ENCODE measurements around the gene POLR2L.

Gene POLR2L

GRCh38 chr11:813456-814096 is 28.8 kb downstream of the POLR2L start:
- in situ Hi-C loops (cut with HindIII; ENCODE audit: low sequenced_read_pairs) = no loop called here

GRCh38 chr11:813072-813455 is 29.3 kb downstream of the POLR2L start:
- in situ Hi-C loops (cut with HindIII; ENCODE audit: low sequenced_read_pairs) = no loop called here

GRCh38 chr11:812390-812789 is 29.9 kb downstream of the POLR2L start:
- in situ Hi-C loops (cut with HindIII; ENCODE audit: low sequenced_read_pairs) = no loop called here

DNA sequence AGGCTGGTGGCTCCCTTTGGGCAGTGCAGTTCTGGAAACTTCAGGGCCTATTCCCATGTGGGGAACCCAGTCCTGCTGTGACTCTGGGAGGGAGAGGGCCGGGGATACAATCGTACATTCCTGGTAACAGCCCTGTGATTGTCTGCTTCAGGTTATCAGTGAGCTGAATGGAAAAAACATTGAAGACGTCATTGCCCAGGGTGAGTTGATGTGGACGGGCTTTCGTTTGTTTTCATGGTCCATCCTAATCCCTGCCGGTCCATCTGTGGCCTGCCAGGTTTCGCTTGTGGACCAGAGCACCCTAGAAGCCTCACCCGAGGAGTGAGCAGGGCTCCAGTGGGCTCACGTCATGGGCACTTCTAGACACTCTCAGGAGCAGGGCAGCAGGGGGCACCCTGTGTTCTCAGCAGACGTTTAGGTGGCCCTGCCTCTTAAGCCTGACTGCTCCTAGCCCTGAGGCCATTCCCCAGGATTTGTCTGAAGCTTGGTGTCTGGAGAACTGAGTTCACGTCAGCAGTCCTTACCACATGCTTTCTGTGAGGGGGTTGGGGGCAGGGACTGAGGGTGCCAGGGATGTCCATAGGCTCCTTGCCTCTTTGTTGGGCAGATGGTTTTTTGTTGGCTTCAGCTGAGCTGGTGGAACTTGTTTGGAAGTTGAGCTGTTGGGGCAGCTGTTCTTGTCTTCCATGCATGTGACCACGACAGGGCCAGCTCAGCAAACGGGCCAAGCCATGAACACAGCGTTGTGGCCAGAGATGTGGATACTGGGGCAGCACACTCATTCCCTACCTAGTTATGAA is 30.7 kb downstream of the POLR2L start:
- in situ Hi-C loops (cut with HindIII; ENCODE audit: low sequenced_read_pairs) = no loop called here

DNA sequence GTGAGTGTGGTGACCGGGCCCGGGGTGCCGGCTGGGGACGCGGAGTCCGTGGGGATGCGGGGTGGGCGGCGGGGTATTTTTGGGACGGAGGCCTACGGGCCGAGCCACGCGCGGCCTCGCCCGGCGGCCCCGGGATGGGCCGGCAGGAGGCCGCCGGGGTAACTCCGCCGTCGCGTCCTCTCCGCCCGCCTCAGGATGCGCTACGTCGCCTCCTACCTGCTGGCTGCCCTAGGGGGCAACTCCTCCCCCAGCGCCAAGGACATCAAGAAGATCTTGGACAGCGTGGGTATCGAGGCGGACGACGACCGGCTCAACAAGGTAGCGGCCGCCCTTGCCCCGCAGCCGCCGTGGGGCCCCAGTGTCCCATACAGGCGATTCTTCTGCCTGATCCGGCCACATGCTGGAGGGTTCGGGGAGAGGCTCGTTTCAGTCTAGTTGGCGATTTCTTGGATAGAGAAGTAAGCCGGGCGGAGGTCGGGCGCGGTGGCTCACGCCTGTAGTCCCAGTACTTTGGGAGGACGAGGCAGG is 32.2 kb downstream of the POLR2L start:
- in situ Hi-C loops (cut with HindIII; ENCODE audit: low sequenced_read_pairs) = no loop called here

DNA sequence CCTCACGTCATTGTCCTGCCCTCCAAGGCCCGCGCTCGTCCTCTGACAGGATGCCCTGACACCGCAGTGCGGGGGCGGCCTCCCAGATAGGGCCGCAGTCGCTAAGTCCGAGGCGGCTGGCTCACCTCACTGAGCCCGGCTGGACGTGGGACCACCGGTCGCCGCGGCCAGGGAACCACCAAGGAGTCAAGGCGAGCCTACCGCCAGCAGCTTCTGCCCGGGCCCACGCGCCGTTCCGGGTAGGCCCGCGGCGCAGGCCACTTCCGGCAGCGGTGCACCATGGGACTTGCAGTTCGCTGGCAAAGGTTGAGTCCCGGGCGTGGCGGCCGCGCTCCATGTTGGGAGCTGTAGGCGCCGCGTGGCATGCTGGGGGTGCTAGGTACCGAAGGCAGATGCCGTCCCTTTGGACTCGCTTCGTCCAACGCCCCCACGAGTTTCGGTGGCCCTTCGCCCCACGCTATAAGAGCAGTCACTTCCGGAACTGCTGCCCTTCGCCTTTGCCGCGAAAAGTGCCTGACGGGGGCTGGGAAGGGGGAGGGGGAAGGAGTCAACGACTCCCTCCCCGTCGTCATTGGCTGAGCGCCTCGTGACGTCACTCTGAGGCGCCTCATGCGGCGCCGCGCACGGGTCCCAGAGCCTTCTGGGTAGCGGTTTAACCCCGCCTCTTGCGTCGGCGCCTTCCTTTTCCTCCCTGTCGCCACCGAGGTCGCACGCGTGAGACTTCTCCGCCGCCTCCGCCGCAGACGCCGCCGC is 32.9 kb downstream of the POLR2L start, which contains the start of gene RPLP2:
Gene RPLP2, plus strand, starts transcription at position 681 of the 753 bp plus-strand sequence. CDS start 268 bp downstream, outside the sequence.
- in situ Hi-C loops (cut with HindIII; ENCODE audit: low sequenced_read_pairs) = no loop called here

DNA sequence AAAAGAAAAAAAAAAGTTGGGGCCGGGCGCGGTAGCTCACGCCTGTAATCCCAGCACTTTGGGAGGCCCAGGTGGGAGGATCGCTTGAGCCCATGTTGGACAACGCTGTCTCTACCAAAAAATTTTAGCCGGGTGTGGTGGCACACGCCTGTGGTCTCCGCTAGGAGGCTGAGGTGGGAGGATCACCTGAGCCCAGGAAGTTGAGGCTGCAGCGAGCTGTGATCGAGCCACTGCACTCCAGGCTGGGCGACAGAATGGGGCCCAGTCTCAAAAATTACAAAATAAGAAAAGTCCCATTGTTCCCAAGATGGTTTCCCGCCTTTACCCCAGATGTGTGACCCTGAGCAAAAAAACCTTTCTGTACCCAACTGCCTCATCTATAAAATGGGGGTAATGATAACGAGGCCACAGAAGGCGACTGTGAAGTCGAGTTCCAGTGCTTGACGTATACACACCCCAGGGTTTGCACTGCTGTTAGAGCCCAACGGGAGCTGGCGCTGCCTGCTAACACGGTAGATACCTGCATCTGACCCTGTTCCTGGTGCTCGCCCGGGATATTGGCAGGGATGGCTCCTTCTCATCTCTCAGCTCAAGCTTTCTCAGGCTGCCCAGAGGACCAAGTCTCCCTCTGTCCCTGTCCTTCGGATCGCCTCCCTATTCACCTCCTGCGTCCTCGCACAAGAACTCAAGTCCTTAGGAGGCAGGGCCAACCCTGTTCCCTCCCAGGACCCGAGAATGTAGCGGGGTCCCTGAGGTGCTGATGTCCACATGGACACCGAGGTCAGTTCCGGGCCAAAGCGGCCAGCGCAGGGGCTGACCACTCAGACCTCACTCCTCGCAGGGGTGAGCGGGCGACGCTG is 33.7 kb downstream of the POLR2L start:
- in situ Hi-C loops (cut with HindIII; ENCODE audit: low sequenced_read_pairs) = no loop called here

GRCh38 chr11:804599-804964 is 37.7 kb downstream of the POLR2L start:
- in situ Hi-C loops (cut with HindIII; ENCODE audit: low sequenced_read_pairs) = no loop called here

- in situ Hi-C loops (cut with HindIII; ENCODE audit: low sequenced_read_pairs) = no loop called here
These were observed 38.3 kb downstream of the POLR2L start for GRCh38 chr11:803770-804598.

DNA sequence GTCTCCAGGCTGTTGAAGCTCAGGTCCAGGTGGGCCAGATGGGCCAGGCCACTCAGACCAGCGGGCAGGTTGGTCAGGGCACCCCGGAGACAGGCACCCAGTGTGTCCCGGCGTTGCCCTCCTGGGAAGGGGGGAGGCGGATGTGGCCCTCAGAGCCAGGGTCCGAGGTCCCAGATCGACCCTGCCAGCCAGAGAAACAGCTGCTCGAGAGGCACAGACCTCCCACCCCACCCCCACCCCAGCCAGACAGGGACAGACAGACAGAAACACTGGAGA is 38.9 kb downstream of the POLR2L start:
- in situ Hi-C loops (cut with HindIII; ENCODE audit: low sequenced_read_pairs) = no loop called here

- in situ Hi-C loops (cut with HindIII; ENCODE audit: low sequenced_read_pairs) = no loop called here
These were observed 39.4 kb downstream of the POLR2L start for GRCh38 chr11:802693-803466.

- in situ Hi-C loops (cut with HindIII; ENCODE audit: low sequenced_read_pairs) = no loop called here
These were observed 40.2 kb downstream of the POLR2L start for GRCh38 chr11:802018-802617.

DNA sequence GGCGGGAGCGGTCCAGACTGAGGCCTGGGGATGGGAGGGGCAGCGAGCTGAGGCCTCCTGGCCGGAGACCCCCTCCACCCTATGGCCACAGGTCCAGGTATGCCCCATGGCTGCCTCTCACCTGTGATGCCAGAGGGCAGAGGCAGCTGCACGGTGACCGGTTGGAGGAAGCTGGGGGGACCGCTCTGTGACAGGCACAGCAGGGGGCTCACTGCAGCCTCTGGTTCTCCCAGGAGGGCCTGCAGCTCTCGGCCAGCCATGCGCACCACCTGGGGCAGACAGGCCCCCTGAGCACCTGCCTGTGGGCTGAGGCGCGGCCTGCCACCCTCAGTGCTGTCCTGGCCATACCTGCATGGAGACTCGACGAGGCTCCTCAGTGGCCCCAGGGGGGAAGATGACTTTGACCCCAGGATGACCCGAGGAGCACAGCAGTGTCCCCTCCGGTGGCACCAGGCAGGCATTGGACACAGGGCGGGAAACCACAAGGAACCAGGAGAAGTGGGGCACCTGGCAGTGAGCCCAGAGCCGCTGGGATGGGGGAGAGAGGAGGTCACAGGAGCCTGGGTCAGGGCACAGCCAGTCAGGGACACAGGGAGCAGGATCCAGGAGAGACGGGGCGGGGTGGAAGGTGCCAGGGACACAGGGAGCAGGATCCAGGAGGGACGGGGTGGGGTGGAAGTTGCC is 41.1 kb downstream of the POLR2L start:
- in situ Hi-C loops (cut with HindIII; ENCODE audit: low sequenced_read_pairs) = no loop called here

DNA sequence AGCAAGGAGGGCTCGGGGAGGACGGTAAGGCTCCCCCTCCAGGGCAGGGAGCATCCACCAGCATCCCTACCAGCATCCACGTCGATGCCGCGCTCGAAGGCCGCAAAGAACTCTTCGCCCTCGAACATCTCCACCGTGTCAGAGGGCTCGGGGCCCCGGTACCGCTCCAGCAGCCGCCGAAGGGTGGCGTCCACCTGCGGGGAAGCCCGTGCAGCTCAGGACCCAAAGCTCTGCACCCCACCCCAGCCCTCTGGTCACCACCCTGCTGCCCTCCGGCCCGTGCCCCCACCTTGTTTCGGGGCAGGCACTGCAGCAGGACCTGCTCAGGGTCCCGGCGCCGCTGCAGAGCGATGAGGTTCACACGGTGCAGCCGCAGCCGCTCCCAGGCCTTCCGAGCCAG is 41.9 kb downstream of the POLR2L start:
- in situ Hi-C loops (cut with HindIII; ENCODE audit: low sequenced_read_pairs) = no loop called here

DNA sequence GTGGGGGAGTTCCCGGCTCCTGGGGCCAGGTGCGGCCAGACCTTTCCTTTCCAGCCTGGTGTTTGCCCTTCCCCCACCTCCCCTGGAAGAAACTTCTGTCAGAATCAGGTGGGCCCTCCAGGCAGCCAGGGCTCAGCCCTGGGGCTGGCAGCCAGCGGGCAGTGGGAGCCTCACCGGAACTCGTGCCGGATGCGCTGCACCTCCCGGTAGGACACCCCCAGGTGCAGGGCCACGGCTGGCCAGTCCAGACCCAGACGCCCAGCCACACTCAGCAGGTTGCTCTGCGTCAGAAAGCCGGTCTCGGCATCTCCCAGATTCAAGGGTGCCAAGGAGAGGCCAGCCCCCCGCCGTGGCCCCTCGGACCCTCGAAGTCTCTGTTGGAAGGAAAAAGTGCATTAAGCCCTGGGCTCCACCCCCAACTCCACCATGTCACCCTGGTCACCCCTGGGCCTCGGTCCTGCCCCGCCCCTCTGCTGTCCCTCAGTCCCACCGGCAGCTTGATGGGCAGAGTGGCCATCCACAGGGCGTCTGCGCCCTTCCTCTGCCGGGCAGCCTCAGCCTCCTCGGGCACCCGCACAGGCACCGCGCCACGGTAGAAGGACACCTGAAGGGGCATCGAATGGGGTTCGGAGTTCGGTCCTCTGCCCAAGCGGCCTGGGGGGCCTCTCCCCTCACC is 42.5 kb downstream of the POLR2L start:
- in situ Hi-C loops (cut with HindIII; ENCODE audit: low sequenced_read_pairs) = no loop called here

GRCh38 chr11:798093-798713 is 44.1 kb downstream of the POLR2L start, which contains the start of gene SLC25A22:
TSS of gene SLC25A22 (minus strand) at chr11:798281. CDS start at chr11:795006, 3,275 bp downstream.
- in situ Hi-C loops (cut with HindIII; ENCODE audit: low sequenced_read_pairs) = no loop called here
